ENCODE measurements around the gene MED13L.
A peak's percentile ranks its signal among the peaks of the same experiment; 100 is the strongest.

MED13L gene

GRCh38 chr12:116172224-116172849, 105.2 kb downstream of the MED13L start:
- Histone ChIP-seq H3K9me3 (ENCODE audit: control insufficient read depth, low read length) (no peaks in the 10 kb centered on the region), H3K27me3 (replicated peaks; ENCODE audit: control insufficient read depth, insufficient read depth, low read length) (no peaks in the 10 kb centered on the region), H3K4me1 (ENCODE audit: control insufficient read depth, insufficient read depth, low read length) (no peaks in the 10 kb centered on the region), H3K4me3 (ENCODE audit: low read length) (no peak overlapping the region), H3K9ac (ENCODE audit: low read length) (no peak overlapping the region), H3K36me3 (ENCODE audit: control insufficient read depth, insufficient read depth, low read length, severe bottlenecking) (no peaks in the 10 kb centered on the region)
- no peak for DNase-seq (ENCODE audit: low read depth)

- Histone ChIP-seq H3K36me3 (ENCODE audit: control insufficient read depth, insufficient read depth, low read length, severe bottlenecking) (no peaks in the 10 kb centered on the region), H3K9ac (ENCODE audit: low read length) (no peak overlapping the region), H3K9me3 (ENCODE audit: control insufficient read depth, low read length) (no peaks in the 10 kb centered on the region), H3K4me3 (ENCODE audit: low read length) (no peak overlapping the region), H3K27me3 (replicated peaks; ENCODE audit: control insufficient read depth, insufficient read depth, low read length) (no peaks in the 10 kb centered on the region), H3K4me1 (ENCODE audit: control insufficient read depth, insufficient read depth, low read length) (no peaks in the 10 kb centered on the region)
- peak; percentile 54 for DNase-seq (ENCODE audit: low read depth)
These were observed 105.9 kb downstream of the MED13L start for GRCh38 chr12:116171549-116171948.

- H3K4me3 ChIP-seq (ENCODE audit: low read length): no peak overlapping the region
- H3K9me3 ChIP-seq (ENCODE audit: control insufficient read depth, low read length): no peaks in the 10 kb centered on the region
- H3K9ac ChIP-seq (ENCODE audit: low read length): no peak overlapping the region
- no peak for DNase-seq (ENCODE audit: low read depth)
- peaks cover 21% of the 10 kb centered on the region for H3K4me1 ChIP-seq (ENCODE audit: control insufficient read depth, insufficient read depth, low read length)
- H3K27me3 ChIP-seq (replicated peaks; ENCODE audit: control insufficient read depth, insufficient read depth, low read length): no peaks in the 10 kb centered on the region
- H3K36me3 ChIP-seq (ENCODE audit: control insufficient read depth, insufficient read depth, low read length, severe bottlenecking): no peaks in the 10 kb centered on the region
These were observed 108.4 kb downstream of the MED13L start for GRCh38 chr12:116169071-116169470.

- Histone ChIP-seq H3K4me1 (ENCODE audit: control insufficient read depth, insufficient read depth, low read length) (peaks cover 38% of the 10 kb centered on the region), H3K36me3 (ENCODE audit: control insufficient read depth, insufficient read depth, low read length, severe bottlenecking) (no peaks in the 10 kb centered on the region), H3K9me3 (ENCODE audit: control insufficient read depth, low read length) (no peaks in the 10 kb centered on the region), H3K27me3 (replicated peaks; ENCODE audit: control insufficient read depth, insufficient read depth, low read length) (no peaks in the 10 kb centered on the region), H3K9ac (ENCODE audit: low read length) (no peak overlapping the region), H3K4me3 (ENCODE audit: low read length) (no peak overlapping the region)
- DNase-seq (ENCODE audit: low read depth): no peak
These were observed 111.2 kb downstream of the MED13L start for GRCh38 chr12:116166306-116166705.

- no peaks in the 10 kb centered on the region for H3K9me3 ChIP-seq (ENCODE audit: control insufficient read depth, low read length)
- no peaks in the 10 kb centered on the region for H3K27me3 ChIP-seq (replicated peaks; ENCODE audit: control insufficient read depth, insufficient read depth, low read length)
- H3K4me1 ChIP-seq (ENCODE audit: control insufficient read depth, insufficient read depth, low read length): peaks cover 51% of the 10 kb centered on the region
- no peaks in the 10 kb centered on the region for H3K36me3 ChIP-seq (ENCODE audit: control insufficient read depth, insufficient read depth, low read length, severe bottlenecking)
- no peak overlapping the region for H3K9ac ChIP-seq (ENCODE audit: low read length)
- peak; percentile 49 for DNase-seq (ENCODE audit: low read depth)
- H3K4me3 ChIP-seq (ENCODE audit: low read length): no peak overlapping the region
These were observed 112.5 kb downstream of the MED13L start for GRCh38 chr12:116165036-116165425.

GRCh38 chr12:116164250-116165035, 113.0 kb downstream of the MED13L start:
- Histone ChIP-seq H3K9me3 (ENCODE audit: control insufficient read depth, low read length) (no peaks in the 10 kb centered on the region), H3K36me3 (ENCODE audit: control insufficient read depth, insufficient read depth, low read length, severe bottlenecking) (no peaks in the 10 kb centered on the region), H3K4me1 (ENCODE audit: control insufficient read depth, insufficient read depth, low read length) (peaks cover 57% of the 10 kb centered on the region), H3K4me3 (ENCODE audit: low read length) (no peak overlapping the region), H3K9ac (ENCODE audit: low read length) (no peak overlapping the region), H3K27me3 (replicated peaks; ENCODE audit: control insufficient read depth, insufficient read depth, low read length) (no peaks in the 10 kb centered on the region)
- peak; percentile 76 for DNase-seq (ENCODE audit: low read depth)

GRCh38 chr12:116162071-116162470, 115.4 kb downstream of the MED13L start:
- Histone ChIP-seq H3K9me3 (ENCODE audit: control insufficient read depth, low read length) (no peaks in the 10 kb centered on the region), H3K4me1 (ENCODE audit: control insufficient read depth, insufficient read depth, low read length) (peaks cover 72% of the 10 kb centered on the region)

GRCh38 chr12:116161588-116161987, 115.9 kb downstream of the MED13L start:
- no peak for DNase-seq (ENCODE audit: low read depth)
- Histone ChIP-seq H3K4me3 (ENCODE audit: low read length) (peak overlapping the region; percentile 30), H3K9ac (ENCODE audit: low read length) (no peak overlapping the region), H3K9me3 (ENCODE audit: control insufficient read depth, low read length) (no peaks in the 10 kb centered on the region), H3K36me3 (ENCODE audit: control insufficient read depth, insufficient read depth, low read length, severe bottlenecking) (no peaks in the 10 kb centered on the region), H3K27me3 (replicated peaks; ENCODE audit: control insufficient read depth, insufficient read depth, low read length) (no peaks in the 10 kb centered on the region), H3K4me1 (ENCODE audit: control insufficient read depth, insufficient read depth, low read length) (peaks cover 72% of the 10 kb centered on the region)

More at GRCh38 chr12:116162071-116162470, 115.4 kb downstream of the MED13L start:
- DNase-seq (ENCODE audit: low read depth): no peak
- no peaks in the 10 kb centered on the region for H3K36me3 ChIP-seq (ENCODE audit: control insufficient read depth, insufficient read depth, low read length, severe bottlenecking)
- no peaks in the 10 kb centered on the region for H3K27me3 ChIP-seq (replicated peaks; ENCODE audit: control insufficient read depth, insufficient read depth, low read length)
- H3K4me3 ChIP-seq (ENCODE audit: low read length): no peak overlapping the region
- no peak overlapping the region for H3K9ac ChIP-seq (ENCODE audit: low read length)

GRCh38 chr12:116160883-116161458, 116.5 kb downstream of the MED13L start:
- no peak for DNase-seq (ENCODE audit: low read depth)
- H3K9me3 ChIP-seq (ENCODE audit: control insufficient read depth, low read length): no peaks in the 10 kb centered on the region
- H3K4me3 ChIP-seq (ENCODE audit: low read length): peak overlapping the region; percentile 30
- H3K9ac ChIP-seq (ENCODE audit: low read length): no peak overlapping the region
- H3K4me1 ChIP-seq (ENCODE audit: control insufficient read depth, insufficient read depth, low read length): peaks cover 69% of the 10 kb centered on the region
- no peaks in the 10 kb centered on the region for H3K36me3 ChIP-seq (ENCODE audit: control insufficient read depth, insufficient read depth, low read length, severe bottlenecking)
- no peaks in the 10 kb centered on the region for H3K27me3 ChIP-seq (replicated peaks; ENCODE audit: control insufficient read depth, insufficient read depth, low read length)

- no peaks in the 10 kb centered on the region for H3K27me3 ChIP-seq (replicated peaks; ENCODE audit: control insufficient read depth, insufficient read depth, low read length)
- no peak overlapping the region for H3K4me3 ChIP-seq (ENCODE audit: low read length)
- H3K9ac ChIP-seq (ENCODE audit: low read length): no peak overlapping the region
- DNase-seq (ENCODE audit: low read depth): peak; percentile 57
- H3K4me1 ChIP-seq (ENCODE audit: control insufficient read depth, insufficient read depth, low read length): peaks cover 62% of the 10 kb centered on the region
- no peaks in the 10 kb centered on the region for H3K9me3 ChIP-seq (ENCODE audit: control insufficient read depth, low read length)
- no peaks in the 10 kb centered on the region for H3K36me3 ChIP-seq (ENCODE audit: control insufficient read depth, insufficient read depth, low read length, severe bottlenecking)
These were observed 117.3 kb downstream of the MED13L start for GRCh38 chr12:116160231-116160630.

- H3K4me3 ChIP-seq (ENCODE audit: low read length): no peak overlapping the region
- no peaks in the 10 kb centered on the region for H3K9me3 ChIP-seq (ENCODE audit: control insufficient read depth, low read length)
- H3K9ac ChIP-seq (ENCODE audit: low read length): no peak overlapping the region
- H3K36me3 ChIP-seq (ENCODE audit: control insufficient read depth, insufficient read depth, low read length, severe bottlenecking): no peaks in the 10 kb centered on the region
- H3K27me3 ChIP-seq (replicated peaks; ENCODE audit: control insufficient read depth, insufficient read depth, low read length): no peaks in the 10 kb centered on the region
- no peak for DNase-seq (ENCODE audit: low read depth)
- H3K4me1 ChIP-seq (ENCODE audit: control insufficient read depth, insufficient read depth, low read length): peaks cover 57% of the 10 kb centered on the region
These were observed 117.8 kb downstream of the MED13L start for GRCh38 chr12:116159593-116160200.

Measured in adipocyte (in vitro differentiated cells).